HuH-7 (cell line): ENCODE measurements around the gene E2F4.

Experiments
- DNase-seq: peaks from one replicate; pipeline ENCODE4 v3.0.0; 2011; ENCODE audit warnings: low spot score

E2F4 gene

GRCh38 chr16:67235816-67236562 lies 44.0 kb downstream of the E2F4 start:
- no peak for DNase-seq

- peak; percentile 60 for DNase-seq
These were observed 44.8 kb downstream of the E2F4 start for GRCh38 chr16:67236563-67237395.

GRCh38 chr16:67237396-67238277 lies 45.7 kb downstream of the E2F4 start:
- DNase-seq: no peak

GRCh38 chr16:67238278-67238575 lies 46.3 kb downstream of the E2F4 start:
- DNase-seq: no peak

- DNase-seq: no peak
These were observed 47.0 kb downstream of the E2F4 start for GRCh38 chr16:67238806-67239470.

- DNase-seq: no peak
These were observed 48.6 kb downstream of the E2F4 start for GRCh38 chr16:67240506-67240905.

- no peak for DNase-seq
These were observed 49.3 kb downstream of the E2F4 start for GRCh38 chr16:67241008-67241900.

- DNase-seq: no peak
These were observed 50.3 kb downstream of the E2F4 start for GRCh38 chr16:67242138-67242730.

- DNase-seq: no peak
These were observed 51.5 kb downstream of the E2F4 start for GRCh38 chr16:67243481-67243880.

- DNase-seq: no peak
These were observed 52.6 kb downstream of the E2F4 start for GRCh38 chr16:67244387-67245185.

GRCh38 chr16:67245186-67245585 lies 53.2 kb downstream of the E2F4 start:
- no peak for DNase-seq

GRCh38 chr16:67245674-67246080 lies 53.7 kb downstream of the E2F4 start:
- no peak for DNase-seq

- peak; percentile 72 for DNase-seq
These were observed 54.3 kb downstream of the E2F4 start for GRCh38 chr16:67246081-67246755.

GRCh38 chr16:67246756-67247191 lies 54.8 kb downstream of the E2F4 start:
- peak; percentile 65 for DNase-seq

GRCh38 chr16:67247192-67248072 lies 55.5 kb downstream of the E2F4 start, which contains the start of gene FHOD1:
TSS of gene FHOD1 (minus strand) at chr16:67247481. CDS start at chr16:67247410, 71 bp downstream.
- peak; percentile 93 for DNase-seq

- no peak for DNase-seq
These were observed 56.1 kb downstream of the E2F4 start for GRCh38 chr16:67248073-67248400.
